IPS-15b (cell line): Measurements from ENCODE around the gene ZNF30.

ENCODE experiments used
- H3K27me3 ChIP-seq: one replicate; pipeline ENCODE4 v1.6.1; 2013; ENCODE audit warnings: low read length; ENCODE audit not compliant: control insufficient read depth, insufficient read depth
- H3K36me3 ChIP-seq: one replicate; pipeline ENCODE4 v1.6.1; 2013; ENCODE audit warnings: low read length; ENCODE audit not compliant: control insufficient read depth, insufficient read depth
- H3K4me1 ChIP-seq: one replicate; pipeline ENCODE4 v1.6.1; 2013; ENCODE audit warnings: mild to moderate bottlenecking, low read length; ENCODE audit not compliant: control insufficient read depth, insufficient read depth
- H3K4me3 ChIP-seq: one replicate; pipeline ENCODE4 v1.5.1; 2013; ENCODE audit warnings: low read depth, low read length
- H3K9ac ChIP-seq: one replicate; pipeline ENCODE4 v1.6.1; 2013; ENCODE audit warnings: low read depth, mild to moderate bottlenecking, low read length
- H3K9me3 ChIP-seq: one replicate; pipeline ENCODE4 v1.6.1; 2013; ENCODE audit warnings: mild to moderate bottlenecking, low read length; ENCODE audit not compliant: control insufficient read depth, insufficient read depth

Gene ZNF30

DNA sequence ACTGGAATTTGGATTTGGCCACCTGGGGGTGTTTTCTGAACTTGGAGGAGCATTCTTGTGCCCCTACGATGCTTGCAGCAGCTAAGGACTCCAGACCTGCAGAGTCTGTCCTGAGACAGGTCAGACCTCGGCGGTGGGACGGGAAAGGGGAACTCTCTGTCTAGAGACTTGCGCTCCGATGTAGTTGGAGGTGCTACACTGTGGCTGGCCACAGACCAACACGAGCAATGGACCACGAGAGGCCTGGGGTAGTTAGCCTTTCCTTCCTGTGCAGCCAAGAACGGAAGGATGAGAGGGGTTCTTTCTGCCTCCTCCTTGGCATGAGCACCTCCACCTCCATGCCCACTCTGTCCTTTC is 67.6 kb downstream of the ZNF30 start:
- no peak overlapping the region for H3K9ac ChIP-seq
- no peaks in the 10 kb centered on the region for H3K9me3 ChIP-seq
- no peaks in the 10 kb centered on the region for H3K27me3 ChIP-seq
- H3K36me3 ChIP-seq, result no peaks in the 10 kb centered on the region
- H3K4me3 ChIP-seq, result no peak overlapping the region
- H3K4me1 ChIP-seq, result peaks cover 9% of the 10 kb centered on the region
